ENCODE results near the gene BRD4. TPM values are rescaled to one million over a fixed set of nuclear protein-coding genes. Genes with fewer than 3 reads are reported as not detected.

Gene BRD4
- total and polyA plus RNA-seq, 10 of the 15 experiments (the other 5 are each of a cell fraction or from before 2014, with no cell fraction given) = 5.3 to 84.4 (median 11.8) TPM

- TF ChIP-seq, protein P1, sequence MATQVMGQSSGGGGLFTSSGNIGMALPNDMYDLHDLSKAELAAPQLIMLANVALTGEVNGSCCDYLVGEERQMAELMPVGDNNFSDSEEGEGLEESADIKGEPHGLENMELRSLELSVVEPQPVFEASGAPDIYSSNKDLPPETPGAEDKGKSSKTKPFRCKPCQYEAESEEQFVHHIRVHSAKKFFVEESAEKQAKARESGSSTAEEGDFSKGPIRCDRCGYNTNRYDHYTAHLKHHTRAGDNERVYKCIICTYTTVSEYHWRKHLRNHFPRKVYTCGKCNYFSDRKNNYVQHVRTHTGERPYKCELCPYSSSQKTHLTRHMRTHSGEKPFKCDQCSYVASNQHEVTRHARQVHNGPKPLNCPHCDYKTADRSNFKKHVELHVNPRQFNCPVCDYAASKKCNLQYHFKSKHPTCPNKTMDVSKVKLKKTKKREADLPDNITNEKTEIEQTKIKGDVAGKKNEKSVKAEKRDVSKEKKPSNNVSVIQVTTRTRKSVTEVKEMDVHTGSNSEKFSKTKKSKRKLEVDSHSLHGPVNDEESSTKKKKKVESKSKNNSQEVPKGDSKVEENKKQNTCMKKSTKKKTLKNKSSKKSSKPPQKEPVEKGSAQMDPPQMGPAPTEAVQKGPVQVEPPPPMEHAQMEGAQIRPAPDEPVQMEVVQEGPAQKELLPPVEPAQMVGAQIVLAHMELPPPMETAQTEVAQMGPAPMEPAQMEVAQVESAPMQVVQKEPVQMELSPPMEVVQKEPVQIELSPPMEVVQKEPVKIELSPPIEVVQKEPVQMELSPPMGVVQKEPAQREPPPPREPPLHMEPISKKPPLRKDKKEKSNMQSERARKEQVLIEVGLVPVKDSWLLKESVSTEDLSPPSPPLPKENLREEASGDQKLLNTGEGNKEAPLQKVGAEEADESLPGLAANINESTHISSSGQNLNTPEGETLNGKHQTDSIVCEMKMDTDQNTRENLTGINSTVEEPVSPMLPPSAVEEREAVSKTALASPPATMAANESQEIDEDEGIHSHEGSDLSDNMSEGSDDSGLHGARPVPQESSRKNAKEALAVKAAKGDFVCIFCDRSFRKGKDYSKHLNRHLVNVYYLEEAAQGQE (IDR thresholded peaks at IDR 0.05; ENCODE audit: low read depth, low read length) = no peak
Observed at GRCh38 chr19:15279326-15279904, 52.9 kb downstream of the BRD4 start (continued).

DNA sequence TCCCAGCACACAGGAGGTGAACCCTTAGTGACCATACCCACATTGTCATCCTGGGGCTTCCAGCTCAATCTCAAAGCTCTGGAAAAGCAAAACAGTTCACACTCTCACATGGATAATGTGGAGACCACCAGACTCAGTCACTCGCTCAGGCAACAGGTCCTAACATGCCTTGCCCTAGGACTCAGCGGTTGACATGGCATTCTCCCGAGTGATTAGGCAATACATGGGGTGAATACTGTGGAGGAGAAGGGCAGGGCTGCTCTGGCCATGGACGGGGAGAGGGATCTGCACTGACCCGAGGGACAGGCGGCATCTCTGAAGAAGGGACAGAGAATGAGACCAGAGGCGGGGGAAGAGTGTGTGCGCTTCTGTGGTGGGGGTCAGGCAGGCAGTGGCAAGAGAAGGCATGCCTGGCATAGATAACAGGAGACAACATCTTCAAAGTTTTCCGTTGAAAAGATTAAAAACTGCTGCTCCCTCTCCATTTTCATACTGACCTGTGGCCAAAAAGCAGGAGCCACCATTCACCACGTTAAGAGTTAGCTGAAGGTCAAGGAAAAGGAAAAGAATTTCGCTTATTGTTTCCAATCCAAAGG lies 55.6 kb downstream of the BRD4 start:
- in situ Hi-C loops (cut with MboI) = no loop called here
- ChIA-PET SMC1A (ENCODE audit: uncharacterized antibody, unreplicated experiment) (no interaction called here), CTCF (no interaction called here), POLR2A (interaction anchor here (0.6 kb wide), 1 partner anchor 51 kb away, joined by 5 read pairs; no protein-coding TSS in a partner anchor), RAD21 (ENCODE audit: unreplicated experiment) (no interaction called here)
- intact Hi-C loops (cut with micrococcal nuclease; ENCODE audit: unreplicated experiment) = no loop called here
- 85% methylated on average over 11 of the region's 11 CpGs for WGBS (ENCODE audit: insufficient coverage, insufficient replicate concordance, low lambda C conversion rate, missing lambda C conversion rate)
- H3K4me2 ChIP-seq (ENCODE audit: control insufficient read depth, insufficient read depth) = no peak overlapping the region
- TF ChIP-seq SUPT20H (IDR thresholded peaks at IDR 0.05; ENCODE audit: borderline replicate concordance, control insufficient read depth, low read depth, low read length) (no peak), BHLHE40 (IDR thresholded peaks at IDR 0.05; ENCODE audit: borderline replicate concordance in 1 of 2, low read depth in 2 of 2, low read length in 1 of 2) (no peak), TCF7 (IDR thresholded peaks at IDR 0.05; ENCODE audit: borderline replicate concordance) (no peak), ESRRA (IDR thresholded peaks at IDR 0.05; ENCODE audit: low read length) (no peak), IKZF2 (IDR thresholded peaks at IDR 0.05) (no peak), IRF4 (IDR thresholded peaks at IDR 0.05; ENCODE audit: low read depth, low read length) (no peak), POLR2A (IDR thresholded peaks at IDR 0.05; ENCODE audit: low read depth, low read length) (peak; percentile 51; the same call in 1 of the 2 replicates)
- TF ChIP-seq, protein P2, sequence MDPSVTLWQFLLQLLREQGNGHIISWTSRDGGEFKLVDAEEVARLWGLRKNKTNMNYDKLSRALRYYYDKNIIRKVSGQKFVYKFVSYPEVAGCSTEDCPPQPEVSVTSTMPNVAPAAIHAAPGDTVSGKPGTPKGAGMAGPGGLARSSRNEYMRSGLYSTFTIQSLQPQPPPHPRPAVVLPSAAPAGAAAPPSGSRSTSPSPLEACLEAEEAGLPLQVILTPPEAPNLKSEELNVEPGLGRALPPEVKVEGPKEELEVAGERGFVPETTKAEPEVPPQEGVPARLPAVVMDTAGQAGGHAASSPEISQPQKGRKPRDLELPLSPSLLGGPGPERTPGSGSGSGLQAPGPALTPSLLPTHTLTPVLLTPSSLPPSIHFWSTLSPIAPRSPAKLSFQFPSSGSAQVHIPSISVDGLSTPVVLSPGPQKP (IDR thresholded peaks at IDR 0.05; ENCODE audit: low read depth, low read length) = no peak
- peaks cover 19% of the 10 kb centered on the region for H4K20me1 ChIP-seq (ENCODE audit: control insufficient read depth, insufficient read depth)
- ATAC-seq (no peak), DNase-seq (ENCODE audit: low read depth, low spot score) (no peak), FAIRE-seq (no peak)
- H3K79me2 ChIP-seq (ENCODE audit: control insufficient read depth, insufficient read depth, low read length) = peaks cover 90% of the 10 kb centered on the region
- H3K36me3 ChIP-seq (ENCODE audit: control insufficient read depth in 2 of 2, insufficient read depth in 2 of 2, low read length in 1 of 2) = peaks cover 13 to 22% of the 10 kb centered on the region in 2 experiments; a peak in 3 of 4 replicates
- no peak overlapping the region for H2AFZ ChIP-seq (ENCODE audit: control insufficient read depth, low read depth, low read length)
- BruUV-seq (replicated peaks) = no TSS peak
- 0 out of 2 replicates have a peak overlapping the region, but pooled peaks have one; percentile 18 for H3K27ac ChIP-seq (ENCODE audit: control insufficient read depth, insufficient read depth)
- no peaks in the 10 kb centered on the region for H3K9me3 ChIP-seq (replicated peaks; ENCODE audit: control insufficient read depth, insufficient read depth, low read length)
- H3K4me3 ChIP-seq = no peak overlapping the region
- no peak overlapping the region for H3K9ac ChIP-seq (ENCODE audit: control insufficient read depth, insufficient read depth, low read length)
- peaks cover 3% of the 10 kb centered on the region; the same call in 1 of the 2 replicates for H3K4me1 ChIP-seq (ENCODE audit: control insufficient read depth, insufficient read depth, low read length)
- H3K27me3 ChIP-seq (replicated peaks in 1 of 2; ENCODE audit: control insufficient read depth in 2 of 2, insufficient read depth in 2 of 2, low read length in 1 of 2) = no peaks in the 10 kb centered on the region
